ENCODE data around the gene GNA12.
"Not testable (repeated sequence)": the region's sequence is repeated elsewhere in the genome, so short reads cannot be mapped to it uniquely, and the experiment has no call there.

Gene GNA12

GRCh38 chr7:2699289-2699620 lies 144.9 kb downstream of the GNA12 start:
- H3K4me3 ChIP-seq (ENCODE audit: low read depth in 1 of 2, low read length in 2 of 2) = no peak overlapping the region
- H3K36me3 ChIP-seq (ENCODE audit: control insufficient read depth in 1 of 2, insufficient read depth in 2 of 2, low read length in 2 of 2) = no peaks in the 10 kb centered on the region
- no peaks in the 10 kb centered on the region for H3K4me1 ChIP-seq (ENCODE audit: control insufficient read depth in 1 of 2, insufficient read depth in 2 of 2, low read length in 2 of 2)
- H3K27ac ChIP-seq (ENCODE audit: low read depth, low read length) = no peak overlapping the region
- peaks cover 2 to 5% of the 10 kb centered on the region in 2 donors for H3K27me3 ChIP-seq (ENCODE audit: control insufficient read depth in 1 of 2, insufficient read depth in 2 of 2, low read length in 2 of 2)
- H3K9ac ChIP-seq (ENCODE audit: low read depth in 1 of 2, low read length in 2 of 2) = no peak overlapping the region
- H3K9me3 ChIP-seq (ENCODE audit: control insufficient read depth in 1 of 2, low read length in 2 of 2) = no peaks in the 10 kb centered on the region

GRCh38 chr7:2698581-2699288 lies 145.4 kb downstream of the GNA12 start:
- H3K9ac ChIP-seq (ENCODE audit: low read depth in 1 of 2, low read length in 2 of 2) = no peak overlapping the region
- H3K4me3 ChIP-seq (ENCODE audit: low read depth in 1 of 2, low read length in 2 of 2) = no peak overlapping the region
- peaks cover 2 to 5% of the 10 kb centered on the region in 2 donors for H3K27me3 ChIP-seq (ENCODE audit: control insufficient read depth in 1 of 2, insufficient read depth in 2 of 2, low read length in 2 of 2)
- H3K4me1 ChIP-seq (ENCODE audit: control insufficient read depth in 1 of 2, insufficient read depth in 2 of 2, low read length in 2 of 2) = no peaks in the 10 kb centered on the region
- no peaks in the 10 kb centered on the region for H3K9me3 ChIP-seq (ENCODE audit: control insufficient read depth in 1 of 2, low read length in 2 of 2)
- no peak overlapping the region for H3K27ac ChIP-seq (ENCODE audit: low read depth, low read length)
- no peaks in the 10 kb centered on the region for H3K36me3 ChIP-seq (ENCODE audit: control insufficient read depth in 1 of 2, insufficient read depth in 2 of 2, low read length in 2 of 2)

GRCh38 chr7:2694122-2694436 lies 150.0 kb downstream of the GNA12 start:
- not testable (repeated sequence) for H3K9ac ChIP-seq (ENCODE audit: low read depth in 1 of 2, low read length in 2 of 2); H3K27ac ChIP-seq (ENCODE audit: low read depth, low read length); H3K9me3 ChIP-seq (ENCODE audit: control insufficient read depth in 1 of 2, low read length in 2 of 2); H3K4me3 ChIP-seq (ENCODE audit: low read depth in 1 of 2, low read length in 2 of 2); H3K4me1 ChIP-seq (ENCODE audit: control insufficient read depth in 1 of 2, insufficient read depth in 2 of 2, low read length in 2 of 2); H3K36me3 ChIP-seq (ENCODE audit: control insufficient read depth in 1 of 2, insufficient read depth in 2 of 2, low read length in 2 of 2)
- peaks cover 12 to 19% of the 10 kb centered on the region in 2 donors for H3K27me3 ChIP-seq (ENCODE audit: control insufficient read depth in 1 of 2, insufficient read depth in 2 of 2, low read length in 2 of 2)

GRCh38 chr7:2693420-2694121 lies 150.5 kb downstream of the GNA12 start:
- Histone ChIP-seq H3K27me3 (ENCODE audit: control insufficient read depth in 1 of 2, insufficient read depth in 2 of 2, low read length in 2 of 2) (peaks cover 16 to 24% of the 10 kb centered on the region in 2 donors), H3K4me1 (ENCODE audit: control insufficient read depth in 1 of 2, insufficient read depth in 2 of 2, low read length in 2 of 2) (peaks cover 0 to 13% of the 10 kb centered on the region in 2 donors)
- not testable (repeated sequence) for H3K9me3 ChIP-seq (ENCODE audit: control insufficient read depth in 1 of 2, low read length in 2 of 2); H3K36me3 ChIP-seq (ENCODE audit: control insufficient read depth in 1 of 2, insufficient read depth in 2 of 2, low read length in 2 of 2); H3K4me3 ChIP-seq (ENCODE audit: low read depth in 1 of 2, low read length in 2 of 2); H3K27ac ChIP-seq (ENCODE audit: low read depth, low read length); H3K9ac ChIP-seq (ENCODE audit: low read depth in 1 of 2, low read length in 2 of 2)

- peaks cover 0 to 18% of the 10 kb centered on the region in 2 donors for H3K4me1 ChIP-seq (ENCODE audit: control insufficient read depth in 1 of 2, insufficient read depth in 2 of 2, low read length in 2 of 2)
Measured at GRCh38 chr7:2692543-2692942, 151.6 kb downstream of the GNA12 start.

GRCh38 chr7:2691932-2692439 lies 152.1 kb downstream of the GNA12 start:
- H3K9ac ChIP-seq (ENCODE audit: low read depth in 1 of 2, low read length in 2 of 2) = not testable (repeated sequence)

More at GRCh38 chr7:2692543-2692942, 151.6 kb downstream of the GNA12 start:
- Histone ChIP-seq H3K36me3 (ENCODE audit: control insufficient read depth in 1 of 2, insufficient read depth in 2 of 2, low read length in 2 of 2) (no peaks in the 10 kb centered on the region), H3K27ac (ENCODE audit: low read depth, low read length) (no peak overlapping the region), H3K9me3 (ENCODE audit: control insufficient read depth in 1 of 2, low read length in 2 of 2) (no peaks in the 10 kb centered on the region), H3K9ac (ENCODE audit: low read depth in 1 of 2, low read length in 2 of 2) (no peak overlapping the region), H3K4me3 (ENCODE audit: low read depth in 1 of 2, low read length in 2 of 2) (no peak overlapping the region), H3K27me3 (ENCODE audit: control insufficient read depth in 1 of 2, insufficient read depth in 2 of 2, low read length in 2 of 2) (peaks cover 22 to 31% of the 10 kb centered on the region in 2 donors)

GRCh38 chr7:2691011-2691707 lies 152.9 kb downstream of the GNA12 start:
- H3K9ac ChIP-seq (ENCODE audit: low read depth in 1 of 2, low read length in 2 of 2) = no peak overlapping the region

More at GRCh38 chr7:2691932-2692439, 152.1 kb downstream of the GNA12 start:
- H3K4me3 ChIP-seq (ENCODE audit: low read depth in 1 of 2, low read length in 2 of 2); H3K27ac ChIP-seq (ENCODE audit: low read depth, low read length); H3K9me3 ChIP-seq (ENCODE audit: control insufficient read depth in 1 of 2, low read length in 2 of 2); H3K36me3 ChIP-seq (ENCODE audit: control insufficient read depth in 1 of 2, insufficient read depth in 2 of 2, low read length in 2 of 2): not testable (repeated sequence)
- Histone ChIP-seq H3K27me3 (ENCODE audit: control insufficient read depth in 1 of 2, insufficient read depth in 2 of 2, low read length in 2 of 2) (peaks cover 27 to 37% of the 10 kb centered on the region in 2 donors), H3K4me1 (ENCODE audit: control insufficient read depth in 1 of 2, insufficient read depth in 2 of 2, low read length in 2 of 2) (peaks cover 0 to 22% of the 10 kb centered on the region in 2 donors)

GRCh38 chr7:2689951-2690705 lies 154.0 kb downstream of the GNA12 start:
- Histone ChIP-seq H3K27me3 (ENCODE audit: control insufficient read depth in 1 of 2, insufficient read depth in 2 of 2, low read length in 2 of 2) (peaks cover 28 to 41% of the 10 kb centered on the region in 2 donors), H3K4me3 (ENCODE audit: low read depth in 1 of 2, low read length in 2 of 2) (no peak overlapping the region), H3K36me3 (ENCODE audit: control insufficient read depth in 1 of 2, insufficient read depth in 2 of 2, low read length in 2 of 2) (no peaks in the 10 kb centered on the region), H3K27ac (ENCODE audit: low read depth, low read length) (no peak overlapping the region), H3K9me3 (ENCODE audit: control insufficient read depth in 1 of 2, low read length in 2 of 2) (no peaks in the 10 kb centered on the region), H3K4me1 (ENCODE audit: control insufficient read depth in 1 of 2, insufficient read depth in 2 of 2, low read length in 2 of 2) (peaks cover 0 to 22% of the 10 kb centered on the region in 2 donors), H3K9ac (ENCODE audit: low read depth in 1 of 2, low read length in 2 of 2) (no peak overlapping the region)

More at GRCh38 chr7:2691011-2691707, 152.9 kb downstream of the GNA12 start:
- Histone ChIP-seq H3K27ac (ENCODE audit: low read depth, low read length) (no peak overlapping the region), H3K4me3 (ENCODE audit: low read depth in 1 of 2, low read length in 2 of 2) (no peak overlapping the region), H3K4me1 (ENCODE audit: control insufficient read depth in 1 of 2, insufficient read depth in 2 of 2, low read length in 2 of 2) (peaks cover 0 to 22% of the 10 kb centered on the region in 2 donors), H3K27me3 (ENCODE audit: control insufficient read depth in 1 of 2, insufficient read depth in 2 of 2, low read length in 2 of 2) (peaks cover 28 to 37% of the 10 kb centered on the region in 2 donors), H3K36me3 (ENCODE audit: control insufficient read depth in 1 of 2, insufficient read depth in 2 of 2, low read length in 2 of 2) (no peaks in the 10 kb centered on the region), H3K9me3 (ENCODE audit: control insufficient read depth in 1 of 2, low read length in 2 of 2) (no peaks in the 10 kb centered on the region)

GRCh38 chr7:2689343-2689847 lies 154.7 kb downstream of the GNA12 start:
- Histone ChIP-seq H3K9me3 (ENCODE audit: control insufficient read depth in 1 of 2, low read length in 2 of 2) (no peaks in the 10 kb centered on the region), H3K4me1 (ENCODE audit: control insufficient read depth in 1 of 2, insufficient read depth in 2 of 2, low read length in 2 of 2) (peaks cover 0 to 22% of the 10 kb centered on the region in 2 donors), H3K27me3 (ENCODE audit: control insufficient read depth in 1 of 2, insufficient read depth in 2 of 2, low read length in 2 of 2) (peaks cover 28 to 41% of the 10 kb centered on the region in 2 donors), H3K9ac (ENCODE audit: low read depth in 1 of 2, low read length in 2 of 2) (no peak overlapping the region), H3K36me3 (ENCODE audit: control insufficient read depth in 1 of 2, insufficient read depth in 2 of 2, low read length in 2 of 2) (no peaks in the 10 kb centered on the region), H3K4me3 (ENCODE audit: low read depth in 1 of 2, low read length in 2 of 2) (no peak overlapping the region), H3K27ac (ENCODE audit: low read depth, low read length) (no peak overlapping the region)

Data from duodenal mucosa (tissue), 2 donors.